VCaP (cell line): Measurements from ENCODE around the gene GPSM1.
"Not testable (repeated sequence)": the region's sequence is repeated elsewhere in the genome, so short reads cannot be mapped to it uniquely, and the experiment has no call there.

Experiments
- H3K27ac ChIP-seq: fragments of 450-650 bp; 2 replicates; pipeline ENCODE4 v1.5.1; 2017
- TF ChIP-seq, protein P1 (sequence below): fragments of 450-650 bp; conservative IDR thresholded peaks from 2 replicates; pipeline ENCODE4 v1.5.1; 2017; ENCODE audit warnings: mild to moderate bottlenecking, moderate library complexity

GPSM1 gene

DNA sequence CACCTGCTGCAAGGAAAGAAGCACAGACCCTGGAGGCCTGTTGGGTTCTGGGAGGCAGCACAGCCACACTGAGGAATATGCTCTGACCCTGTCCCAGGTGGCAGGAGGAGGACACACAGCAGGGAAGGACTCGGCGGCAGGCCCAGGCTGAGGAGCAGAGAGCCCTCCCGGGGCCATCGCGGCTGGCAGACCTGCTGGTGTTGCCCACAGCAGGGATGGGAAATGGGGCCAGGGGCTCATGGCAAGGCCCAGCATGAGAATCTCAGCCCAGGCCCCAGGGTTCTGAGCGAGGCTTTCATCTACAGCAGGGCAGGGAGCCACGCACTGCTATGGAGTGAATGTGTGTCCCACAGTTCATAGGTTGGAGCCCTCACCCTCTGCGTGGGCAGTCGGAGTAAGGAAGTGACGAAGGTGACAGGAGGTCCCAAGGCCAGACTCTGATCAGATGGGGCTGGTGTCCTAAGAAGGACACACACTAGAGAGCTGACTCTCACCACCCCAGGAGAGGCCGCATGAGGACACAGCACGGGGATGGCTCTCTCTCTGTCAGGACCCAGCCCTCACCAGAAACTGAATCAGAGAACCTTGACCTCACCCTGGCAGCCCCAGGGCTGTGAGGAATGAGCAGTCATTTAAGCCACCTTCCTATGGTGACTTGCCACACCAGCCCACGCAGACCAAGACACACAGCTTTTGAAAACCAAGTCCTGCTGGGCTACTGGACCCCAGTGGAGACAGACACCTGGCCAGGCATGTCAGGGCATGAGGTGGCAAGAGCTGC, 10.3 kb upstream of the GPSM1 start:
- TF ChIP-seq, protein P1, sequence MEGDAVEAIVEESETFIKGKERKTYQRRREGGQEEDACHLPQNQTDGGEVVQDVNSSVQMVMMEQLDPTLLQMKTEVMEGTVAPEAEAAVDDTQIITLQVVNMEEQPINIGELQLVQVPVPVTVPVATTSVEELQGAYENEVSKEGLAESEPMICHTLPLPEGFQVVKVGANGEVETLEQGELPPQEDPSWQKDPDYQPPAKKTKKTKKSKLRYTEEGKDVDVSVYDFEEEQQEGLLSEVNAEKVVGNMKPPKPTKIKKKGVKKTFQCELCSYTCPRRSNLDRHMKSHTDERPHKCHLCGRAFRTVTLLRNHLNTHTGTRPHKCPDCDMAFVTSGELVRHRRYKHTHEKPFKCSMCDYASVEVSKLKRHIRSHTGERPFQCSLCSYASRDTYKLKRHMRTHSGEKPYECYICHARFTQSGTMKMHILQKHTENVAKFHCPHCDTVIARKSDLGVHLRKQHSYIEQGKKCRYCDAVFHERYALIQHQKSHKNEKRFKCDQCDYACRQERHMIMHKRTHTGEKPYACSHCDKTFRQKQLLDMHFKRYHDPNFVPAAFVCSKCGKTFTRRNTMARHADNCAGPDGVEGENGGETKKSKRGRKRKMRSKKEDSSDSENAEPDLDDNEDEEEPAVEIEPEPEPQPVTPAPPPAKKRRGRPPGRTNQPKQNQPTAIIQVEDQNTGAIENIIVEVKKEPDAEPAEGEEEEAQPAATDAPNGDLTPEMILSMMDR, result no peak
- no peak overlapping the region for H3K27ac ChIP-seq

DNA sequence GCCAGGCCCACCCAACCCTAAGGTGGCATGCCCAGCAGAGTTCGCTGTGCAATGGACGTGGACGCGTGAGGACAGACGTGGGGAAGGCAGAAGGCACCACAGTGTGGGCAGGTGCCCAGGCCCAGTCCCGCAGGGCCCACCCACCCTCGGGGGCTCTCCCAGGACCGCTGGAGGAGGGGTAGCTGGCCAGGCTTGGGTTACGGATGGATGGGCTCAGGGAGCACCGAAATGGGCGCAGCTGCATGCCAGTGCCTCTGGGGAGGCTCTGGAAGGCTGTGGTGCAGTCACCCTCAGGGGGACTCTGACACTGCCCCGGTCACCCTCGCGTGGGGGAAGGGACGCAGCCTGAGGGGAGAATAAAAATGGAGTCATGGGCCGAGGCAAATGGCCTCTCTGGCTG, 9.6 kb upstream of the GPSM1 start:
- TF ChIP-seq, protein P1, result no peak
- no peak overlapping the region for H3K27ac ChIP-seq

DNA sequence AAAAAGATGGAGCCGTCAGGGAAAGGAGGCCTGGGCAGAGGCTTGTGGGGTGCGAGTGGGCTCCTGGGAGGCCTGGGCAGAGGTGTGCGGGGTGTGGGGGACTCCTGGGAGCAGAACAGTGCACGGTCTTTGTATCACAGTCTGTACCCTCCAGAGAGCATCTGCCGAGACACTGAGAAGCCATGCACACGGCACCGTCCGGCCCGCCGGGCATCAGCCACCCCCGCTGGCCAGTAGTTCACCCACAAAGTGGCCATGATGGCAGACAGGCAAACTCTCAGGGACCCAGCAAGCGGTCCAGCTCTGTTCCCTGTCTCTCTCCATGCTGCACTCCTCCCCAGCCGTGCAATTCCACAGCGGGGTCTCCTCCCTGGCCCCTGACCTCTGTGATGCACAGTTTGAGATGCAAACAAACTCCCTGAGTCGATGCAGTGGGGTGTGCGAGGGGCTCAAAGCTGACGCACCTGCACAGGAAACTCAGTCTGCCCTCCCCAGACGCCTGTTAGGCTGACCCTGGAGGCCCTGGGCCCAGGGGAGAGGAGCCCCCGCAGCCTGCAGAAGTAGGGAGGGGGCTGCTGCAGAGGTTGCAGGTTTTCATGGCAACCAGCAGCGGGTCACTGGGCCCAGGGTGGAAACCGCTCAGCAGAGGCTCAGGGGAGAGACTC, 9.1 kb upstream of the GPSM1 start:
- H3K27ac ChIP-seq, result no peak overlapping the region
- TF ChIP-seq, protein P1, result no peak

DNA sequence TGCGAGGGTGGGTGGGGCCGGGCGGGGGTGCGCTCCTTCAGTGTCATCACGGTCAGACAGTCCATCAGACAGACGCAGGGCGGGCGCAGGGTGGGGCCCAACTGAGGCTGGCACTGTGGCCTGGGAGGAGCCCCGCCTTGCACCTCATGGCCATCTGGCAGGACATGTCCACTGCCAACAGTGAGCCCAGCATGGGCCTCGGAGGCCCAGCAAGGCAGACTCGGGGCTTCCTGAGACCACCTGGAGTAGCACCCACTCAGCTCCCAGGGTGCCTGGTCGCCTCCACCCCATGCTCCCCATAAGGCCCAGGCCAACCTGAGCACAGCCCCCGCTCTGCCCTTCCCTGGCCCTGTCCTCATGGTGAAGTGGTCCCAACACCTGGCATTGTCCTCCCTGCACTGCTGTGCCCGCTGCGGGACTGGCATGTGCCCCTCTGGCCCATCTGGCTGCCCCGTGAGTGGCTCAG, 8.5 kb upstream of the GPSM1 start:
- H3K27ac ChIP-seq, result no peak overlapping the region
- TF ChIP-seq, protein P1, result no peak

- not testable (repeated sequence) for H3K27ac ChIP-seq
These were observed 8.1 kb upstream of the GPSM1 start for GRCh38 chr9:136319244-136319643.

- not testable (repeated sequence) for H3K27ac ChIP-seq
These were observed 7.4 kb upstream of the GPSM1 start for GRCh38 chr9:136319955-136320354.

DNA sequence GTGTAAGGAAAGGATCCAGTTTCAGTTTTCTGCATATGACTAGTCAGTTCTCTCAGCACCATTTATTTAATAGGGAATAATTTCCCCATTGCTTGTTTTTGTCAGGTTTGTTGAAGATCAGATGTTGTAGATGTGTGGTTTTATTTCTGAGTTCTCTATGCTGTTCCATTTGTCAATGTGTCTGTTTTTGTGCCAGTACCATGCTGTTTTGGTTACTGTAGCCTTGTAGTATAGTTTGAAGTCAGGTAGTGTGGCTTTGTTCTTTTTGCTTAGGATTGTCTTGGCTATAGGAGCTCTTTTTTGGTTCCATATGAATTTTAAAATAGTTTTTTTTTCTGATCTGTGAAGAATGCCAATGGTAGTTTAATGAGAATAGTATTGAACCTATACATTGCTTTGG, 6.4 kb upstream of the GPSM1 start:
- H3K27ac ChIP-seq, result not testable (repeated sequence)

GRCh38 chr9:136321561-136321960, 5.8 kb upstream of the GPSM1 start:
- TF ChIP-seq, protein P1, result no peak
- no peak overlapping the region for H3K27ac ChIP-seq

GRCh38 chr9:136322756-136323330, 4.5 kb upstream of the GPSM1 start:
- no peak overlapping the region for H3K27ac ChIP-seq
- TF ChIP-seq, protein P1, result no peak
